ENCODE results near the gene OTUD3.
A peak's percentile ranks its signal among the peaks of the same experiment; 100 is the strongest.

Gene OTUD3

GRCh38 chr1:19892628-19893168 is 10.5 kb downstream of the OTUD3 start:
- TF ChIP-seq POLR2A (IDR thresholded peaks at IDR 0.05; ENCODE audit: low read depth, low read length) (no peak), TAF1 (IDR thresholded peaks at IDR 0.05; ENCODE audit: borderline replicate concordance, low read depth, low read length) (no peak), POLR2AphosphoS5 (IDR thresholded peaks at IDR 0.05; ENCODE audit: low read depth, low read length) (no peak)
- no peak for DNase-seq (ENCODE audit: insufficient read length)
- no peak for FAIRE-seq

GRCh38 chr1:19893687-19894086 is 11.5 kb downstream of the OTUD3 start:
- no peak for TF ChIP-seq POLR2AphosphoS5 (IDR thresholded peaks at IDR 0.05; ENCODE audit: low read depth, low read length)
- no peak for TF ChIP-seq POLR2A (IDR thresholded peaks at IDR 0.05; ENCODE audit: low read depth, low read length)
- TF ChIP-seq TAF1 (IDR thresholded peaks at IDR 0.05; ENCODE audit: borderline replicate concordance, low read depth, low read length): no peak
- FAIRE-seq (no peak), DNase-seq (ENCODE audit: insufficient read length) (no peak)

- FAIRE-seq: no peak
- TF ChIP-seq TAF1 (IDR thresholded peaks at IDR 0.05; ENCODE audit: borderline replicate concordance, low read depth, low read length) (no peak), POLR2AphosphoS5 (IDR thresholded peaks at IDR 0.05; ENCODE audit: low read depth, low read length) (no peak), POLR2A (IDR thresholded peaks at IDR 0.05; ENCODE audit: low read depth, low read length) (no peak)
- DNase-seq (ENCODE audit: insufficient read length): no peak
Measured at GRCh38 chr1:19894218-19894617, 12.0 kb downstream of the OTUD3 start.

DNA sequence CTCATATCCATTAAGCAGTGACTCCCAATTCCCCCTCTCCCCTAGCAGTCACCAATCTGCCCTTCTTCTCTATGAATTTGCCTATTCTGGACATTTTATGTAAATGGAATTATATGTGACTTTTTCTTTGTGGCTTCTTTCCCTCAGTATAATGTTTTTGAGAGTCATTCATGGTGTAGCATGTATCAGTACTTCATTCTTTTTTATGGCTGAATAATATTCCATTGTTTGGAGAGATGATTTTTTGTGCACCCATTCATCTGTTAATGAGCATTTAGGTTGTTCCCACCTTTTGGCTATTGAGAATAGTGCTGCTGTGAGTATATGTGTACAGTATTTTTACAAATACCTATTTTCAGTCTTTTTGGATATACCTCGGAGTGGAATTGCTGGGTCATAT is 19.5 kb downstream of the OTUD3 start:
- no peak for FAIRE-seq
- no peak for DNase-seq (ENCODE audit: insufficient read length)
- TF ChIP-seq POLR2AphosphoS5 (IDR thresholded peaks at IDR 0.05; ENCODE audit: low read depth, low read length) (no peak), POLR2A (IDR thresholded peaks at IDR 0.05; ENCODE audit: low read depth, low read length) (no peak), TAF1 (IDR thresholded peaks at IDR 0.05; ENCODE audit: borderline replicate concordance, low read depth, low read length) (no peak)

DNA sequence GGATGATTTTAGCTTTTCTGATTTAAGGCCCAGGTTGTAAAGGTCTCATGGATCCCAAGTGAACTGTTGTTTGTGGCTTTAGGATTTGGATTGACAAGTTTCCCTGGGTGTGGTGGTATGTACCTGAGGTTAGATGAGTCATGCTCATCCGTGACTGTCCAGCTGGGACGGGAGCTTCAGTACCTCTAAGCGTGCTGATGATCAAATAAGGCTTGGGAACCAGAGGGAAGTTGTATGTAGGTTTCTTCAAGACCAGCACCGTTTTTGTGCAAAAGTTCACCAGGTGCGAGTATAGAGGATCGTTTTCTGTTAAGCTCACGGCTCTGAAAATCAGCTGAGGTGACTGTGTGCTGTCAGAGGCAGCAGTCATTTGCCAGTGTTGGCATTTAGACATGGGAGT is 21.4 kb downstream of the OTUD3 start:
- TF ChIP-seq POLR2AphosphoS5 (IDR thresholded peaks at IDR 0.05; ENCODE audit: low read depth, low read length) (no peak), POLR2A (IDR thresholded peaks at IDR 0.05; ENCODE audit: low read depth, low read length) (no peak), TAF1 (IDR thresholded peaks at IDR 0.05; ENCODE audit: borderline replicate concordance, low read depth, low read length) (no peak)
- no peak for DNase-seq (ENCODE audit: insufficient read length)
- FAIRE-seq: no peak

DNA sequence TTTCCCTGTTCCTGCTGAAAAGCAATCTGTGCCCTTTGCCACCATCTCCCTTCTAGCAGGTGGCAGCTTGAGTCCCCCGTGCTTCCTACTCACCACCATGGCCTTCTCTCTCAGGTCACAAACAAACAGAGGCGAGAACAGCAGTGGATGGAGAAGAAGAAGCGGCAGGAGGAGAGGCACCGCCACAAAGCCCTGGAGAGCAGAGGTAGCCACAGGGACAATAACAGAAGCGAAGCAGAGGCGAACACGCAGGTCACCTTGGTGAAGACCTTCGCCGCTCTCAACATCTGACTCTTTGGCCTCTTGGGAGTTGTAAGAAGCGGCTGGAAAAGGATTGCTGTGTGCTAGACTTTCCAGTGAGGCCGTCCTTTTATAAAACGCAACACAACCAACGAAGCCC is 25.3 kb downstream of the OTUD3 start:
- DNase-seq (ENCODE audit: insufficient read length) (no peak), FAIRE-seq (no peak)
- TF ChIP-seq TAF1 (IDR thresholded peaks at IDR 0.05; ENCODE audit: borderline replicate concordance, low read depth, low read length) (no peak), POLR2AphosphoS5 (IDR thresholded peaks at IDR 0.05; ENCODE audit: low read depth, low read length) (no peak), POLR2A (IDR thresholded peaks at IDR 0.05; ENCODE audit: low read depth, low read length) (no peak)

GRCh38 chr1:19909392-19909791 is 27.2 kb downstream of the OTUD3 start:
- FAIRE-seq (no peak), DNase-seq (ENCODE audit: insufficient read length) (no peak)
- TF ChIP-seq POLR2AphosphoS5 (IDR thresholded peaks at IDR 0.05; ENCODE audit: low read depth, low read length): no peak
- TF ChIP-seq TAF1 (IDR thresholded peaks at IDR 0.05; ENCODE audit: borderline replicate concordance, low read depth, low read length): no peak
- no peak for TF ChIP-seq POLR2A (IDR thresholded peaks at IDR 0.05; ENCODE audit: low read depth, low read length)

- FAIRE-seq: no peak
- TF ChIP-seq POLR2AphosphoS5 (IDR thresholded peaks at IDR 0.05; ENCODE audit: low read depth, low read length) (no peak), POLR2A (IDR thresholded peaks at IDR 0.05; ENCODE audit: low read depth, low read length) (no peak), TAF1 (IDR thresholded peaks at IDR 0.05; ENCODE audit: borderline replicate concordance, low read depth, low read length) (no peak)
- no peak for DNase-seq (ENCODE audit: insufficient read length)
Measured at GRCh38 chr1:19909971-19910370, 27.8 kb downstream of the OTUD3 start.

DNA sequence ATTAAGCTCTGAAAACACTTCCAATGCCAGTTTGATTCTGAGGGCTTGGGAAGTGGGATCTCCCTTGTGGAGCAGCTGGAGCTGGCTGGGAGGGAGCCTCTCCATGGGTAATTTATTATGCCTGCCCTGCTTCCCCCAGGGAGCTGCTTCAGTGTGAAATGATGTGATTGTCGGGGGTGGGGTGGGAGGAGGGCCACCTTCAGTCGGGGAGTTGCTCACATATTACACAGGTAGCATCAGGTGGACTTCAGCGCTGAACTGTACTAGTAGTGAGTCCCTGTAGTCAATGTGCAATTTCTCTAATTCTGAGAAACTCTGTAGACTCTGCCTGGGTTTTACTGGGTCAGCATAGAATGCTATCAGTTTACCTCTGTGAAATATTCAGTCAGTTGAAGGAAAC is 28.5 kb downstream of the OTUD3 start:
- no peak for TF ChIP-seq TAF1 (IDR thresholded peaks at IDR 0.05; ENCODE audit: borderline replicate concordance, low read depth, low read length)
- TF ChIP-seq POLR2AphosphoS5 (IDR thresholded peaks at IDR 0.05; ENCODE audit: low read depth, low read length): no peak
- TF ChIP-seq POLR2A (IDR thresholded peaks at IDR 0.05; ENCODE audit: low read depth, low read length): no peak
- no peak for FAIRE-seq

DNA sequence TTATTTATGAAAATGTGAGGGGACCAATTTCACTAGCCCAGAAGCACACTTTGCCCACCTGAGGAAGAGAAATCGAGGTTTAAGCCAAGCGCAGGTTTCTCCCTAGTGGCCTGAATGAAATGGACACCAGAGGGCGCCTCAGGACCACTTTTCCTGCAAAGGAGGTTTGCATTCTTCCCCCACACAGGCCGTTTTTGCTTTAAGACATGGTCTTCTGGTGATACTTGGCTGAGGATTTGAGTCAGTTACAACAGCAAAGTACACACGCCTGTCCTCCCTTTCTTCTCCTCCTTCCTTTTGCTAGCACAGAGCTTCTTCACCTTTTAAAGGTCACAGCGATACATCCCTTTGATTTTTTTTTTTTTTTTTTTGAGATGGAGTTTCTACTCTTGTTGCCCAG is 35.9 kb downstream of the OTUD3 start:
- DNase-seq (ENCODE audit: insufficient read length) (peak; percentile 76), FAIRE-seq (peak; percentile 81)
- TF ChIP-seq POLR2A (IDR thresholded peaks at IDR 0.05; ENCODE audit: low read depth, low read length) (no peak), POLR2AphosphoS5 (IDR thresholded peaks at IDR 0.05; ENCODE audit: low read depth, low read length) (no peak), TAF1 (IDR thresholded peaks at IDR 0.05; ENCODE audit: borderline replicate concordance, low read depth, low read length) (no peak)

More for the DNA sequence above, 28.5 kb downstream of the OTUD3 start:
- DNase-seq (ENCODE audit: insufficient read length): no peak

GRCh38 chr1:19920132-19920710 is 38.0 kb downstream of the OTUD3 start:
- no peak for FAIRE-seq

GRCh38 chr1:19921310-19921709 is 39.1 kb downstream of the OTUD3 start:
- FAIRE-seq (no peak), DNase-seq (ENCODE audit: insufficient read length) (no peak)
- TF ChIP-seq POLR2AphosphoS5 (IDR thresholded peaks at IDR 0.05; ENCODE audit: low read depth, low read length): no peak
- TF ChIP-seq POLR2A (IDR thresholded peaks at IDR 0.05; ENCODE audit: low read depth, low read length): no peak
- TF ChIP-seq TAF1 (IDR thresholded peaks at IDR 0.05; ENCODE audit: borderline replicate concordance, low read depth, low read length): no peak

More at GRCh38 chr1:19920132-19920710, 38.0 kb downstream of the OTUD3 start:
- no peak for DNase-seq (ENCODE audit: insufficient read length)
- TF ChIP-seq TAF1 (IDR thresholded peaks at IDR 0.05; ENCODE audit: borderline replicate concordance, low read depth, low read length) (no peak), POLR2A (IDR thresholded peaks at IDR 0.05; ENCODE audit: low read depth, low read length) (no peak), POLR2AphosphoS5 (IDR thresholded peaks at IDR 0.05; ENCODE audit: low read depth, low read length) (no peak)
